ENCODE measurements around the gene SF3B4.
"Not testable (repeated sequence)": the region's sequence is repeated elsewhere in the genome, so short reads cannot be mapped to it uniquely, and the experiment has no call there.

SF3B4 gene

DNA sequence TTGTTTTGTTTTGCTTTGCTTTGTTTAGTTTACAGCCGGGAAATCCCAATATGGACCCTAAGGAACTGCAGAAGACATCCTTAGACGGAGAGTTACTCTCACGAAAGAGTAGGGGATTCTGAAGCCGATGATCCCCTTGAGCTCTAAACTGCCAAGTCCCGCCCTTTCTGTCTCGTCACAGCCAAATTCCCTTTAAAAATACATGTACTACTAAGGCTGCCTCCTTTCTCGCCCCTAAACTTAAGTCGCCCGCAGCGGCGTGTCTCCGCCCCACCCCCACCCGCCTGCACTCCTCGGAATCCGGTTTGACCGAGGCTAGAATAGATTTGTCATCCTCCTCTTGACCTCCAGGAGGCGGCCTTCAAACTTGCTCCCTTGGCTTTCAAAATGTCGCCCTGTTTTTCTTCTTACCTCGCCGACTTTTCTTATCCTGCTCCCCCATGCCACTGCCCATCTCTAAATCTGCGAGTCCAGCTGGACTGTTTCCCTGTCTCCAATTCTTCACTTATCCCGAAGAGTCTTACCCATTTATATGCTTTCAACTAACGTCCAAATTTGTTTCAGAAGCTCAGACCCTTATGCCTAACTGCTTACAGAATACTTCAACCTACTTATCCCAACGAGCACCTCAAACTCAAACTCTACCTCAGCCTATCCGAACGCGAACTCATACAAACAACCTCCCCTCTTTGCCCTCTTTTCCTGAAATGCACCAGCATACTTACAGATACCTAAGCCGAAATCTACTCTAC, 39.2 kb downstream of the SF3B4 start:
- H3K9me3 ChIP-seq (ENCODE audit: insufficient read depth, low read length): no peaks in the 10 kb centered on the region
- peak overlapping the region; percentile 64 for H3K4me3 ChIP-seq (ENCODE audit: insufficient read length, low read depth)
- TF ChIP-seq SUZ12 (IDR thresholded peaks at IDR 0.05; ENCODE audit: extremely low read depth, insufficient read depth, insufficient read length): no peak
- TF ChIP-seq YY1 (IDR thresholded peaks at IDR 0.05; ENCODE audit: insufficient read depth, insufficient read length): peak; percentile 64
- no peaks in the 10 kb centered on the region for H3K36me3 ChIP-seq (ENCODE audit: insufficient read depth, insufficient read length, low read length)
- DNase-seq (ENCODE audit: low read depth, low spot score): peak; percentile 95
- H3K27me3 ChIP-seq (ENCODE audit: insufficient read depth, insufficient read length): no peaks in the 10 kb centered on the region
- H3K9ac ChIP-seq (ENCODE audit: insufficient read length, low read depth): peak overlapping the region; percentile 80
- H3K4me1 ChIP-seq (ENCODE audit: insufficient read depth, insufficient read length): no peaks in the 10 kb centered on the region

DNA sequence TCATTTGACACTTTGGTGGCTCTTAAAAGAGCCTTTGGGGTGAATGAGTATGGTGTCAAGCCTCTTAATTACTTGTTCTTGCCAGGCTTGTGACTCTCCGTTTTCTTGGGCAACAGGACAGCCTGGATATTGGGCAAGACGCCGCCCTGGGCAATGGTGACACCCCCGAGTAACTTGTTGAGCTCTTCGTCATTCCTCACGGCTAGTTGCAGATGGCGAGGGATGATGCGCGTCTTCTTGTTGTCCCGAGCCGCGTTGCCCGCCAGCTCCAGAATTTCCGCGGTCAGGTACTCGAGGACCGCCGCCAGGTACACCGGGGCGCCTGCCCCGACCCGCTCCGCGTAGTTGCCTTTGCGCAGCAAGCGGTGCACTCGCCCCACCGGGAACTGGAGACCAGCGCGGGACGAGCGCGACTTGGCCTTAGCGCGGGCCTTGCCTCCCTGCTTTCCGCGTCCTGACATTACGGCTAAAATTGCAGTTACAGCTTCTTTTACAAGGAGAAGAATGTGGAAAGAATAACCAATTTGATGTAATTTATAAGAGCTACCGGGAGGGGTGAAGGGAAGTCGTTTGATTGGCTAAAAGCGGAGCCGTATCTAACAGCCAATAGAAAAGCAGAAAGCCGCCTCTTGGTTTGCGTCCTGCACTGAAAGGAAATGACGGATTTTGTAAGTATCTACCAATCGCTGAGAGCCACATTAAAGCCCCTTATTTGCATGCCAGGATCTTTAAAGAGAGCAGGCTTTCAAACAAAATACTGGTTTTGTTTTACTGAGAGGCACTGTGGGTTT, 40.0 kb downstream of the SF3B4 start:
- Histone ChIP-seq H3K4me3 (ENCODE audit: insufficient read length, low read depth) (peak overlapping the region; percentile 64), H3K36me3 (ENCODE audit: insufficient read depth, insufficient read length, low read length) (no peaks in the 10 kb centered on the region), H3K9ac (ENCODE audit: insufficient read length, low read depth) (peak overlapping the region; percentile 97), H3K4me1 (ENCODE audit: insufficient read depth, insufficient read length) (no peaks in the 10 kb centered on the region), H3K27me3 (ENCODE audit: insufficient read depth, insufficient read length) (no peaks in the 10 kb centered on the region), H3K9me3 (ENCODE audit: insufficient read depth, low read length) (no peaks in the 10 kb centered on the region)
- TF ChIP-seq YY1 (IDR thresholded peaks at IDR 0.05; ENCODE audit: insufficient read depth, insufficient read length) (no peak), ZNF274 (IDR thresholded peaks at IDR 0.05; ENCODE audit: low read depth, low read length) (no peak), SUZ12 (IDR thresholded peaks at IDR 0.05; ENCODE audit: extremely low read depth, insufficient read depth, insufficient read length) (no peak)
- DNase-seq (ENCODE audit: low read depth, low spot score): peak; percentile 97

- H3K9me3 ChIP-seq (ENCODE audit: insufficient read depth, low read length); DNase-seq (ENCODE audit: low read depth, low spot score); H3K36me3 ChIP-seq (ENCODE audit: insufficient read depth, insufficient read length, low read length); H3K27me3 ChIP-seq (ENCODE audit: insufficient read depth, insufficient read length); H3K4me1 ChIP-seq (ENCODE audit: insufficient read depth, insufficient read length): not testable (repeated sequence)
- Histone ChIP-seq H3K4me3 (ENCODE audit: insufficient read length, low read depth) (peak overlapping the region; percentile 64), H3K9ac (ENCODE audit: insufficient read length, low read depth) (peak overlapping the region; percentile 97)
These were observed 40.5 kb downstream of the SF3B4 start for GRCh38 chr1:149887196-149887455.

- Histone ChIP-seq H3K9ac (ENCODE audit: insufficient read length, low read depth) (peak overlapping the region; percentile 97), H3K27me3 (ENCODE audit: insufficient read depth, insufficient read length) (no peaks in the 10 kb centered on the region), H3K36me3 (ENCODE audit: insufficient read depth, insufficient read length, low read length) (no peaks in the 10 kb centered on the region), H3K4me1 (ENCODE audit: insufficient read depth, insufficient read length) (no peaks in the 10 kb centered on the region), H3K9me3 (ENCODE audit: insufficient read depth, low read length) (no peaks in the 10 kb centered on the region), H3K4me3 (ENCODE audit: insufficient read length, low read depth) (peak overlapping the region; percentile 64)
- DNase-seq (ENCODE audit: low read depth, low spot score): peak; percentile 99
- TF ChIP-seq SUZ12 (IDR thresholded peaks at IDR 0.05; ENCODE audit: extremely low read depth, insufficient read depth, insufficient read length) (no peak), YY1 (IDR thresholded peaks at IDR 0.05; ENCODE audit: insufficient read depth, insufficient read length) (no peak), ZNF274 (IDR thresholded peaks at IDR 0.05; ENCODE audit: low read depth, low read length) (no peak)
These were observed 41.0 kb downstream of the SF3B4 start for GRCh38 chr1:149886396-149887195.

DNA sequence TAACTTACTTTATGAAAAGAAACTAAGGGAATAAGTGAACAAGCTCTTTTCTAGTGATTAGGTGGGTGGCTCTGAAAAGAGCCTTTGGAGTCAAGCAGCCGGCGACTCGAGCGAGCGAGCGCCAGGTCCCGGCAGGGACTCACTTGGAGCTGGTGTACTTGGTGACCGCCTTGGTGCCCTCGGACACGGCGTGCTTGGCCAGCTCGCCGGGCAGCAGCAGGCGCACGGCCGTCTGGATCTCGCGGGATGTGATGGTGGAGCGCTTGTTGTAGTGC, 41.5 kb downstream of the SF3B4 start:
- not testable (repeated sequence) for H3K4me1 ChIP-seq (ENCODE audit: insufficient read depth, insufficient read length); H3K27me3 ChIP-seq (ENCODE audit: insufficient read depth, insufficient read length); H3K36me3 ChIP-seq (ENCODE audit: insufficient read depth, insufficient read length, low read length); DNase-seq (ENCODE audit: low read depth, low spot score); H3K9me3 ChIP-seq (ENCODE audit: insufficient read depth, low read length)
- H3K9ac ChIP-seq (ENCODE audit: insufficient read length, low read depth): peak overlapping the region; percentile 90
- H3K4me3 ChIP-seq (ENCODE audit: insufficient read length, low read depth): peak overlapping the region; percentile 64

DNA sequence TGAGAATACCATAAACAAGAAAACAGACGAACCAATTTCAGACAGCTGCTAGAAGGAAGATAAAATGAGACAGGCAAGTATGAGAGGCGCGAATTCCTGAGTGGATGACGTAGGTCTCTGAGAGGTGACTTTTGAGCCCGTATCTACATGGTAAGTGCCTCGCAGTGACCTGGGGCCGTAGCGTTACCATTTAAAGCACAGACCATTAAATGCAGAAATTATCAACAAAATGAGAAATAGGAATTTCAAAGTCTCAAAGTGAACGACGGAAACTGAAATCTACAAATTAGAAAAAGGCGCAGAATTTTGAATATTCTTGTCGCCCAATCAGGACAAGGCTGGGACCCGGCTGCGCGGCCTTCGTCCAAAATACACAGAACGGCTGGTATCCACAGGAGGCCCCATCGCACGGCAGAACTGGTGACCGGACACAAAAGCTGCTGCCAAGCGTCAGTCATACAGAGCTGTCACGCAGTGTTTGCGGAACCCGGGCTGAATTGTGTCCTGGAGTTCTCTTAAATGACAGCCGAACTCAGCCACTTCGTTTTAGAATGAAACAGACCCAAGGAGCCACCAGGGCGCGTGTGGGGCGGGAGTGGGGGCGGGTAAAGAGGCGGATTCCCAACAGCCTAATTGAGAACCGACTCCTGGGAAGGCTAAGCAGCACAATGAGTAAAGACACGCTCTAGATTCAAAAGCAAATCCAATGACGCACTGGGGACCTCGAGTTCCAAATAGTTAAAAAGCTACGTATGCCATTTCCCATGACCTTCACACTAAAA, 42.1 kb downstream of the SF3B4 start:
- H3K36me3 ChIP-seq (ENCODE audit: insufficient read depth, insufficient read length, low read length): no peaks in the 10 kb centered on the region
- TF ChIP-seq ZNF274 (IDR thresholded peaks at IDR 0.05; ENCODE audit: low read depth, low read length) (no peak), YY1 (IDR thresholded peaks at IDR 0.05; ENCODE audit: insufficient read depth, insufficient read length) (no peak), SUZ12 (IDR thresholded peaks at IDR 0.05; ENCODE audit: extremely low read depth, insufficient read depth, insufficient read length) (no peak)
- peak overlapping the region; percentile 90 for H3K9ac ChIP-seq (ENCODE audit: insufficient read length, low read depth)
- DNase-seq (ENCODE audit: low read depth, low spot score): peak; percentile 86
- H3K4me1 ChIP-seq (ENCODE audit: insufficient read depth, insufficient read length): no peaks in the 10 kb centered on the region
- no peaks in the 10 kb centered on the region for H3K9me3 ChIP-seq (ENCODE audit: insufficient read depth, low read length)
- peak overlapping the region; percentile 64 for H3K4me3 ChIP-seq (ENCODE audit: insufficient read length, low read depth)
- H3K27me3 ChIP-seq (ENCODE audit: insufficient read depth, insufficient read length): no peaks in the 10 kb centered on the region
